Spleen (tissue), 7 donors: ENCODE results near the gene DLG5.

Experiments
- CTCF ChIP-seq, 11 experiments: fragments of 200-600 bp in 7 of 11; fragments of 450-650 bp in 4 of 11; sonication (generic) in 4 of 11; IDR thresholded peaks in 8 of 11; conservative IDR thresholded peaks in 3 of 11; 1 replicate in 7 of 11; 2 replicates in 4 of 11; pipeline versions ENCODE4 v1.4.0 to v1.8.0; 2016 to 2021; ENCODE audit warnings: antibody characterized with exemption in 11 of 11, inconsistent platforms in 4 of 11, mild to moderate bottlenecking in 1 of 11
- POLR2A ChIP-seq, 3 donors: fragments of 450-650 bp; IDR thresholded peaks; one replicate each; pipeline ENCODE4 v1.5.1; 2017; ENCODE audit warnings: antibody characterized with exemption in 3 of 3, mild to moderate bottlenecking in 1 of 3
- donor health status: DM: no; HTN: no; CAD: no; lungs with moderate emphysema.
- donor health status: DM: no; HTN: no; CAD: no.
- donor health status: DM: no; HTN: no; CAD: no.

- TF ChIP-seq CTCF (IDR thresholded peaks at IDR 0.05 in 8 of 11, conservative IDR thresholded peaks at IDR 0.05 in 3 of 11), result no peak
- TF ChIP-seq POLR2A (IDR thresholded peaks at IDR 0.05), result no peak
These were observed 110.2 kb downstream of the DLG5 start for GRCh38 chr10:77816311-77816710.
